NB4 (cell line): Measurements from ENCODE around the gene AQP2.

Source experiments
- DNase-seq: peaks from one replicate; pipeline ENCODE4 v3.0.0; 2010; ENCODE audit warnings: low read depth
- H3K4me3 ChIP-seq: one replicate; pipeline ENCODE4 v1.5.1; 2011; ENCODE audit warnings: mild to moderate bottlenecking, low read depth, low read length, moderate library complexity
- CTCF ChIP-seq: IDR thresholded peaks from one replicate; pipeline ENCODE4 v1.5.1; 2012; ENCODE audit warnings: low read depth, low read length
- MAX ChIP-seq: IDR thresholded peaks from 2 replicates; pipeline ENCODE4 v1.6.1; 2011; ENCODE audit warnings: low read depth, low read length
- MYC ChIP-seq: IDR thresholded peaks from 2 replicates; pipeline ENCODE4 v1.6.1; 2011; ENCODE audit warnings: low read depth, low read length
- POLR2A ChIP-seq: IDR thresholded peaks from 2 replicates; pipeline ENCODE4 v1.6.1; 2011; ENCODE audit warnings: mild to moderate bottlenecking; ENCODE audit not compliant: insufficient read length; ENCODE audit errors: extremely low read depth

AQP2 gene

GRCh38 chr12:49947593-49948226 is 2.8 kb upstream of the AQP2 start:
- H3K4me3 ChIP-seq: no peak overlapping the region
- no peak for DNase-seq
- TF ChIP-seq MYC (no peak), MAX (no peak), POLR2A (no peak), CTCF (no peak)

DNA sequence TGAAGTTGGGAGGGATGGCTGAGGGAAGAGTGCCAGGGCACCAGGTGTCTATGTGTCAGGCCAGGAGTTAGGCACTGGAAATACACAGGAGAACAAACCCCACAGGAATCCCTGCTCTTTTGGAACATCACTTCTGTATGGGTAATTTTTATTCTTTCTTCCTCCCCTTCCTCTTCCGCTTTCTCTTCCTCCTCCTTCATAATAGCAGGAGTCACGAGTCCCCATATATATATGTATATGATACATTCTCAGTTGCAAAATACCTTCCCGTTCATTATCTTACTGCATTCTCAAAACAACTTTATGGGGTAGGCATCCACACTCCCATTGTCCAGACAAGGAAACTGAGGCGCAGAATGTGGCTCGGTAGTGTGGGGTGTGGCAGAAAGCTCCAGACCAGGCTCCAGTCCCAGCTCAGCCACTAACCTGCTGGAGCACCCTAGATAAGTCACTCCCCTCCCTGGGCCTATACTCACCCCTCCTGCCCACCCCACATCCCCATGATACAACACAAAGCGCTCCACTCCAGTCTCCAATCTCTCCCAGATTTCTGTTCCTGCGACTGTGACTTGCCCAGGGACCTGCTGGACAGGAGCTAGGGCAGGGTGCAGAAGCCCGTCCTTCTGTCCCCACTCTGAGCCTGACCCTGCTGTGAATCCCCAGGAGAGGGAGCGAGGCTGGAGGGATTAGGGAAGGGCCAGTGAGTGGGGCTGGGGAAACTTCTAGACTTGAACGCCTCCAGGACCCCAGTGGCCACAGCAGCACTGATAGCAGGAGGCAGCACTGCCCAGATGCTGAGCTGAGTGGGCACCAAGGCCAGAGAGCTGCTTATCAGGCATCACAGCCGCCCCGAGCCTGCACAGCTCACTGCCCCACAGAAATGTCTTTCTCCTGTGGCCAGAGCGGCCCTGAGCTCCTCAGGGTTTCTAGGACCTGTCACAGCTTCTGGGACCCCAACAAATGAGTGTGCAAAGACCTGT is 1.4 kb upstream of the AQP2 start:
- no peak for DNase-seq
- H3K4me3 ChIP-seq: no peak overlapping the region
- TF ChIP-seq CTCF (no peak), MYC (no peak), POLR2A (no peak), MAX (no peak)

GRCh38 chr12:49949866-49950265 is 671 bp upstream of the AQP2 start:
- no peak for DNase-seq
- TF ChIP-seq MAX: no peak
- no peak for TF ChIP-seq MYC
- TF ChIP-seq CTCF: no peak
- TF ChIP-seq POLR2A: no peak
- H3K4me3 ChIP-seq: no peak overlapping the region

GRCh38 chr12:49951411-49952240 is 1.1 kb downstream of the AQP2 start:
- DNase-seq: peak; percentile 89
- TF ChIP-seq MAX: no peak
- no peak for TF ChIP-seq CTCF
- no peak for TF ChIP-seq MYC
- TF ChIP-seq POLR2A: no peak
- H3K4me3 ChIP-seq: peak overlapping the region; percentile 0

- no peak overlapping the region for H3K4me3 ChIP-seq
- peak; percentile 62 for DNase-seq
- TF ChIP-seq MAX: no peak
- no peak for TF ChIP-seq POLR2A
- TF ChIP-seq MYC: no peak
- no peak for TF ChIP-seq CTCF
Measured at GRCh38 chr12:49952391-49953055, 2.0 kb downstream of the AQP2 start.
